PC-9 (cell line): ENCODE measurements around the gene JAK1. TPM values are rescaled to one million over a fixed set of nuclear protein-coding genes. Genes with fewer than 3 reads are reported as not detected.

Experiments used
- BruUV-seq: library from RNA; stranded (reverse); fragments of 400-500 nt; replicated peaks from 2 replicates; lab custom pipeline; 2021; lab: Mats Ljungman, UMichigan
- CTCF ChIA-PET: fragments of 300-600 bp; sonication (Branson Sonifier 250); formaldehyde crosslinking; loops from one replicate; lab custom pipeline; 2022; ENCODE audit warnings: antibody characterized with exemption; lab: Charles Lee
- POLR2A ChIA-PET: fragments of 300-600 bp; sonication (Branson Sonifier 250); formaldehyde crosslinking; loops from one replicate; lab custom pipeline; 2022; ENCODE audit warnings: antibody characterized with exemption; ENCODE audit not compliant: unreplicated experiment; lab: Charles Lee
- DNase-seq, 2 experiments: peaks; one replicate each; pipeline versions ENCODE4 v3.0.0 to v3.0.0-alpha.2; 2015 to 2022; ENCODE audit warnings: mixed read lengths in 1 of 2
- H2AFZ ChIP-seq: fragments of 200-600 bp; sonication (generic); 2 replicates; pipeline ENCODE4 v1.8.1; 2017; ENCODE audit warnings: antibody characterized with exemption
- H3F3A ChIP-seq: fragments of 200-600 bp; sonication (generic); 2 replicates; pipeline ENCODE4 v1.8.1; 2017; ENCODE audit warnings: antibody characterized with exemption, mild to moderate bottlenecking, low read depth; ENCODE audit not compliant: insufficient read depth
- H3K27ac ChIP-seq: fragments of 200-600 bp; sonication (generic); 2 replicates; pipeline ENCODE4 v1.6.1; 2016; ENCODE audit warnings: mixed run types
- H3K27me3 ChIP-seq: fragments of 200-600 bp; sonication (generic); 2 replicates; pipeline ENCODE4 v1.6.1; 2016; ENCODE audit warnings: low read depth, mixed run types; ENCODE audit not compliant: insufficient read depth
- H3K36me3 ChIP-seq: fragments of 200-600 bp; sonication (generic); 2 replicates; pipeline ENCODE4 v1.6.1; 2016; ENCODE audit warnings: low read depth, mixed run types
- H3K4me1 ChIP-seq: fragments of 200-600 bp; sonication (generic); replicated peaks from 2 replicates; pipeline ENCODE4 v1.6.1; 2016; ENCODE audit warnings: mixed run types; ENCODE audit not compliant: insufficient read depth
- H3K4me2 ChIP-seq: fragments of 200-600 bp; sonication (generic); 2 replicates; pipeline ENCODE4 v1.6.1; 2017; ENCODE audit warnings: mixed run types
- H3K4me3 ChIP-seq: fragments of 200-600 bp; sonication (generic); 2 replicates; pipeline ENCODE4 v1.6.1; 2016; ENCODE audit warnings: mixed run types
- H3K79me2 ChIP-seq: fragments of 200-600 bp; sonication (generic); 2 replicates; pipeline ENCODE4 v1.6.1; 2017; ENCODE audit warnings: low read depth, mixed run types
- H3K9me2 ChIP-seq: fragments of 200-600 bp; sonication (generic); 2 replicates; pipeline ENCODE4 v1.8.1; 2017; ENCODE audit warnings: mild to moderate bottlenecking; ENCODE audit not compliant: insufficient read depth
- H3K9me3 ChIP-seq: fragments of 200-600 bp; sonication (generic); 2 replicates; pipeline ENCODE4 v1.8.1; 2016; ENCODE audit warnings: low read depth; ENCODE audit not compliant: insufficient read depth
- H4K20me1 ChIP-seq: fragments of 200-600 bp; sonication (generic); 2 replicates; pipeline ENCODE4 v1.8.1; 2017; ENCODE audit not compliant: insufficient read depth
- CTCF ChIP-seq: fragments of 200-600 bp; sonication (generic); conservative IDR thresholded peaks from 2 replicates; pipeline ENCODE4 v1.6.1; 2017; ENCODE audit warnings: mixed run types, antibody characterized with exemption, mild to moderate bottlenecking, moderate library complexity
- EZH2 ChIP-seq: fragments of 200-600 bp; sonication (generic); IDR thresholded peaks from 2 replicates; pipeline ENCODE4 v1.8.0; 2017; ENCODE audit warnings: antibody characterized with exemption, low read depth
- intact Hi-C: fragments of 100-400 bp; cut with micrococcal nuclease; formaldehyde crosslinking; loops from one replicate; pipeline ENCODE4 v1.10.0; 2022; ENCODE audit not compliant: unreplicated experiment
- total RNA-seq: library from RNA; stranded (reverse); gene quantifications from 2 replicates; pipeline ENCODE4 v1.2.3, GENCODE V29; 2021

The JAK1 gene
- total RNA-seq, 1 experiment from 2014 or later, result 88.5 TPM

- Histone ChIP-seq H3K27ac (no peak overlapping the region), H3K27me3 (no peaks in the 10 kb centered on the region), H3K4me3 (no peak overlapping the region), H3K9me3 (no peaks in the 10 kb centered on the region), H3F3A (0 out of 2 replicates have a peak, but pooled peaks cover 6% of the 10 kb centered on the region), H4K20me1 (no peaks in the 10 kb centered on the region; the same call in 1 of the 2 replicates), H3K79me2 (peaks cover 65% of the 10 kb centered on the region), H3K4me1 (peaks cover 15% of the 10 kb centered on the region), H3K4me2 (0 out of 2 replicates have a peak overlapping the region, but pooled peaks have one; percentile 29), H3K9me2 (no peaks in the 10 kb centered on the region), H2AFZ (no peak overlapping the region), H3K36me3 (no peaks in the 10 kb centered on the region)
- no peak for DNase-seq
- TF ChIP-seq CTCF (no peak), EZH2 (no peak)
- BruUV-seq, result no TSS peak
- ChIA-PET POLR2A (interaction anchor here (0.6 kb wide), 1 partner anchor 13 kb away, joined by 4 read pairs; no protein-coding TSS in a partner anchor), CTCF (no interaction called here)
- intact Hi-C loops, result no loop called here
These were observed 31.5 kb downstream of the JAK1 start for GRCh38 chr1:64934878-64935275.

- CTCF ChIA-PET, result no interaction called here
These were observed 32.1 kb downstream of the JAK1 start for GRCh38 chr1:64934115-64934877.

More at GRCh38 chr1:64934115-64934877, 32.1 kb downstream of the JAK1 start:
- BruUV-seq, result no TSS peak
- no peak overlapping the region for H3K27ac ChIP-seq
- POLR2A ChIA-PET, result interaction anchor here (0.6 kb wide), 2 partner anchors 12 to 14 kb away, joined by 4 read pairs; no protein-coding TSS in a partner anchor
- H3K27me3 ChIP-seq, result no peaks in the 10 kb centered on the region
- intact Hi-C loops, result no loop called here
- DNase-seq, result no peak
- TF ChIP-seq CTCF, result no peak
- TF ChIP-seq EZH2, result no peak
- no peaks in the 10 kb centered on the region for H3K9me3 ChIP-seq
- H3K79me2 ChIP-seq, result peaks cover 65% of the 10 kb centered on the region
- H3K9me2 ChIP-seq, result no peaks in the 10 kb centered on the region
- H3K4me1 ChIP-seq, result peaks cover 15% of the 10 kb centered on the region
- 0 out of 2 replicates have a peak, but pooled peaks cover 6% of the 10 kb centered on the region for H3F3A ChIP-seq
- no peak overlapping the region for H2AFZ ChIP-seq
- H3K4me2 ChIP-seq, result peak overlapping the region; percentile 29; the same call in 1 of the 2 replicates
- no peaks in the 10 kb centered on the region; the same call in 1 of the 2 replicates for H4K20me1 ChIP-seq
- no peak overlapping the region for H3K4me3 ChIP-seq
- H3K36me3 ChIP-seq, result no peaks in the 10 kb centered on the region
